ENCODE measurements around the gene FGF18. TPM values are rescaled to one million over a fixed set of nuclear protein-coding genes. Genes with fewer than 3 reads are reported as not detected.
"Not testable (repeated sequence)": the region's sequence is repeated elsewhere in the genome, so short reads cannot be mapped to it uniquely, and the experiment has no call there.

Gene FGF18
- total RNA-seq, 1 donor: 0.54 TPM

- no peak overlapping the region for H3K4me3 ChIP-seq (ENCODE audit: low read depth, low read length)
- no peak for TF ChIP-seq CTCF (IDR thresholded peaks at IDR 0.05; ENCODE audit: insufficient read depth, low read length)
- DNase-seq (ENCODE audit: low read depth): no peak
Observed at GRCh38 chr5:171495122-171495700, 75.8 kb downstream of the FGF18 start.

- peak; percentile 24 for DNase-seq (ENCODE audit: low read depth)
- no peak for TF ChIP-seq CTCF (IDR thresholded peaks at IDR 0.05; ENCODE audit: insufficient read depth, low read length)
- H3K4me3 ChIP-seq (ENCODE audit: low read depth, low read length): no peak overlapping the region
Observed at GRCh38 chr5:171496456-171496855, 77.0 kb downstream of the FGF18 start.

GRCh38 chr5:171497494-171497893 lies 78.0 kb downstream of the FGF18 start:
- not testable (repeated sequence) for DNase-seq (ENCODE audit: low read depth); H3K4me3 ChIP-seq (ENCODE audit: low read depth, low read length)

GRCh38 chr5:171498166-171498565 lies 78.7 kb downstream of the FGF18 start:
- H3K4me3 ChIP-seq (ENCODE audit: low read depth, low read length): no peak overlapping the region
- no peak for TF ChIP-seq CTCF (IDR thresholded peaks at IDR 0.05; ENCODE audit: insufficient read depth, low read length)
- DNase-seq (ENCODE audit: low read depth): no peak

GRCh38 chr5:171499611-171500010 lies 80.2 kb downstream of the FGF18 start:
- DNase-seq (ENCODE audit: low read depth): no peak
- TF ChIP-seq CTCF (IDR thresholded peaks at IDR 0.05; ENCODE audit: insufficient read depth, low read length): no peak
- no peak overlapping the region for H3K4me3 ChIP-seq (ENCODE audit: low read depth, low read length)

GRCh38 chr5:171505473-171506043 lies 86.1 kb downstream of the FGF18 start:
- no peak overlapping the region for H3K4me3 ChIP-seq (ENCODE audit: low read depth, low read length)
- no peak for DNase-seq (ENCODE audit: low read depth)
- no peak for TF ChIP-seq CTCF (IDR thresholded peaks at IDR 0.05; ENCODE audit: insufficient read depth, low read length)

GRCh38 chr5:171506951-171507350 lies 87.5 kb downstream of the FGF18 start:
- DNase-seq (ENCODE audit: low read depth): peak; percentile 14
- no peak overlapping the region for H3K4me3 ChIP-seq (ENCODE audit: low read depth, low read length)
- no peak for TF ChIP-seq CTCF (IDR thresholded peaks at IDR 0.05; ENCODE audit: insufficient read depth, low read length)

Small RNAs within 50 kb of the gene (small RNA-seq; reads per million reads assigned to genes)
- 1.2 reads per million, percentile 44 among the genes with 10 or more reads in this experiment for gene MIR3912

Other genes with a start within 250 kb of the FGF18 start
- not detected in 2 replicates for gene TLX3, start 110.4 kb upstream of the FGF18 start, total RNA-seq (ENCODE audit: low replicate concordance)
- 1,373 and 6,496 TPM in 2 replicates for gene NPM1, start 31.8 kb upstream of the FGF18 start, total RNA-seq (ENCODE audit: low replicate concordance)

Measured in fibroblast of the aortic adventitia (primary cell).